Activated CD8-positive, alpha-beta memory T cell treated with anti-CD3 and anti-CD28 coated beads, Interleukin-2, amount 50 U/mL, for 48 hours (primary cell): ENCODE measurements around the gene CRYBG2.

Experiments
- DNase-seq: peaks from one replicate; pipeline ENCODE4 v3.0.0-alpha.2; 2020

Gene CRYBG2

DNA sequence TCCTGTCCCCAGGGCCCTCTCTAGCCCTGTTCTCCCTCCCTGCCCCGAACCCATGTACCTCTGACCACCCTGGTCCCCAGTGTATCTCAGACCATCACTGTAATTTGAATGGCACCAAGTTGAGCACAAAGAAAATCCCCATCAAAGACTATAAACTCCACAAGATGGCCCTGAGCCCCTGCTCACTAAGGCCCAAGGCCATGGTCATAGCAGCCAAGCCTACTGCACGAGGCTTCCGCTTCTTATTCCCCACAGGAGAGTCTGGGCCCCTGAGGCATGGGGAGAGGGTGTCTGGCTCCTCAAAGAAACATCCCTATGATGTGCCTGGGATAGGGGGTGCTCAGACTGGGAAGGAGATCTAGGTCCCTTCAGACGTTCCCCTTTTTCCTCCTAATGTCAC lies 14.1 kb upstream of the CRYBG2 start:
- DNase-seq = no peak

DNA sequence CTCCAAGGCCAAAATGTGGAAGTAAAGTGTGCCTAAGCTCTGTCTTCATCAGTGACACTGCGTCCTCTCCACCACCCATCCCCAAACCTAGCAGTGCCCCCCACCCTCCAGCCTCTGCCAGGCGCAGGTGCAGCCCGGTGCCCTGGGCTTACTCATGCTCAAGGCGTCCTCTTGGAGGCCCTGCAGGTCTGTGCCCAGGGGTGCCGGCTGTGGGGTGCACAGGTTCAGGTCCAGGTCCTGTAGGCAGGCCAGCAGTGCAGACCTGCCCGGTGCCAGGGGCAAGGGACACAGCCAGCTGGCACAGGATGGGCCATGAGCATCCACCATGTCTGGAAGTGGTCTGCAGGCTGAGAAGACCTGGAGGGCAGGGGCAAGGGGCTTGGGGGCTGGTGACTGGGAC lies 13.5 kb upstream of the CRYBG2 start:
- DNase-seq = no peak

DNA sequence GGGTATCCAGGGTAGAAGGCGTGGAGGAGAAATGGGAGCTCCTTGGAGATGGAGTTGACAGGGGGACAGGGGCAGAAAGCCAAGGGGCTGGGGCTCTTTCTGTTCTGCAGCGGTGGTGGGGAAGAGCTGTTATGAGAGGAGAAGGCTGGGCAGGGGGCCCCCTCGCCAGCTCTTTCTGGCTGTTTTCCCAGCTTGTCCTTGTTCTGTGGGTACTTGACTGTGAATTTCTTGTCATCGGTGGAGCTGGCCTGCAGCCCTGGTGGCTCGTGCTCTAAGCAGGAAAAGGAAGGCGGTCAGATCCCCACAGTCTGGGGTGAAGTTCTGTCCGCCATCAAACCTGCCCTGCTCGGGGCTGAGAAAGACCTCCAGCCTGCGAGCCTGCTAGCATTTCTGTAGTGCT lies 11.0 kb upstream of the CRYBG2 start:
- DNase-seq = no peak

DNA sequence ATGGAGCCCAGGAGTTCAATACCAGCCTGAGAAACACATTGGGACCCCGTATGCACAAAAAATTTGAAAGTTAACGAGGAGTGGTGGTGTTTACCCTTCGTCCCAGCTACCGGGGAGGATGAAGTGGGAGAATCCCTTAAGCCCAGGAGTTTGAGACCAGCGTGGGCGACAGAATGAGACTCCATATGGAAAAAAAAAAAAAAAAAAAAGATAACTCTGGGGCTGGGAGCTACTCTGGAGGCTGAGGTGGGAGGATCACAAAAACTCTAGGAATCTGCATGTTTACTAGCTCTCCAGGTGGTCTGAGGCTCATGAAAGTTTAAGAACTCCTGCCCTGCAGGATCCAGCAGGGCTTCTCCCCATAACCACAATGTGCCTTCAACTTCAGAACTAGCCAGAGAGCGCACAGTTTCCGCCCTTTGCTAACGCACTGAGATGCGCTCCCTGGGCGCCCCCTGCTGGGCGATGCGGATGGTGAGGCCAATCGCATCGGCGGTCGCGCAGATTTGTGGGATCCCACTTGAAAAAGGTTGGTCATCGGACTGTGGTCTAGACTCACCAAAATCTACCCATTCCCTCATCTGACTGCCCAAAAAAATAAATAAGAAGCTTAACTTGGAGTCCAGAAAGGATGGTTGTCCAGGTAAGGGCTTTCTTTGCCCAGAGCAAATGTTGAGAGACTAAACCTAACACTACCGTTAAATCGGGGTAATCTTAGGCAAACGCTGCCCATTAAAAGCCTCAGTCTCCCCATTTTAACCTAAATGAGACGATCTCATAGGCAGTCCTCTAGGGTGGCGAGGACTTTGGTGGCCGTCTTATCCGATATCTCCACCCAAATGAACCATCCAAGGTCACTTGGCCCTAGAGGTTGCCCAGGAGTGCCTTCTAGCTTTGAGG lies 9.9 kb upstream of the CRYBG2 start:
- peak; percentile 97 for DNase-seq

DNA sequence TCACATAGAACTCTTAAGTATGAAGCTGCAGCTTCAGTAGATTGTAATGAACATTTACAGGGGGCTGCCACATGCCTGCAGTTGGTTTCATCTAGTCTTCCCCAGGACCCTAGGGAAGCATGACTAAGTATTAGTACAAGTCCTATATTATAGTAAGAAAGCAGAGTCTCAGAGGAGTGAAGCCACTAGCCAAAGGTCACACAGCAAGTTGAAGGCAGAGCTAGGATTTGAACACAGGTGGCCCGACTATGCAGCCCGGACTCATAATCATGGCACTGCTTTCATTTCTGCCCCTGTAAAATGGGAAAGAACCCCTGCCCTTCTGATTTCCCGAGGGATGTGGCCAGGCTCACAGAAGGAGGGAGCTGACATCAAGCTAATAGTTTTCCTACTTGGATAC lies 8.4 kb upstream of the CRYBG2 start:
- DNase-seq = no peak

DNA sequence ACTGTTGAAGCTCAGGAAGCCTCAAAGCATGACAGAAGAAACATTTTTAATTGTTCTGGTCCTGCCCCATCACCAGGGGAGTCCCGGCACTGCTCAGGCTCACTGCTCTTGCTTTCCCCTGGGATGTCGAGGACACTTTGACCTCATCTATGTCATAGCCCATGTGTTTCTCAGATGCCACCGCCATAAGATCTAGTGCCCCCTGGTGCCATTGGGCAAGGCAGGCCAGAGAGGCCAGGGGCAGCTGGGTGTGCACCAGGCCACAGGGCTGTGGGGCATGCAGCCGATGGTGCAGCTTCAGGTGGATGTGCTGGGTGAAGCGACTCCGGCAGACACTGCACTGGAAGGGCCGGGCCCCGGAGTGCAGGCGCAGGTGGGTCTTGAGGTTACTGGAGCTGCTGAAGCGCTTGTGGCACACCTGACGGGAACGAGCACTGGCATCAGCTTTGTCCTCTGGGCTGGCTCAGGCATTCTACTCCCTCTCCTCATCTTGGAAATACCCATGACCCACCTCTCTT lies 7.7 kb upstream of the CRYBG2 start:
- DNase-seq = no peak

DNA sequence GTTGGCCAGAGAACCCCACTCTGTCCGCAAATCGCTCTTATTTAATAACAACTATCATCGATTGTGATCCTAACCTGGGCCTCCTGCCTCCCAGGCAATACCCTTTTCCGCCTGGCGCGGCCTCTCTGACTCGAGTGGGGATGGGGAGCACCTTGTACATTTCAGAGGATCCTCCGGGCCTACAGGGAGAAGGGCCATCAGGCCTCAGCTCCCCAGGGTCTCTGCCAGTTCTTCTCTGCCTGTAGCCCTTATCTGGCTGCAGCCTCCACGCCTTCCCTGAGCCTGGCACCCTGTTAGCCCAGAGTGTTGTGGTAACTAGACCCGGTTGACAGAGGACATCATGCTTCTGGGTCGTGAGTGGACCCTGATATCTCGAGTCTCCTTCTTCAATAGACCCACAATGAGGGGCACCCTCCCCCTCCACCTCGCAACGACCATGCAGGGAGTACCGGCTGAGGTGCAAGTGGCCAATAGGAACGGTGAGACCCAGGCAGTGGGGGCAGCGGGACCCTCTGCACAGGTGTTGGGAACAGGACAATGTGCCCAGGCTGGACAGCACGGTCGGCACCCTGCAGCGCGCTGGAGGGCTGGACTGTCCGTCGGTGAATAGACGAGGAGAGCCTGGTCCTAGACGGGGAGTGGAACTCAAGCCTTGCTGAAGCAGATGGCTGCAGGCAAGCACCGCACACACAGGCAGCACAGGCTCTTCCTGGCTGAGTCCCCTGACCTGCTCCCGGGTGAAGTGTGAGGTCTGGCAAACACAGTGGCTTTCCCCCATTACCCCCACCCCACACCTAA lies 7.1 kb upstream of the CRYBG2 start:
- DNase-seq = no peak

DNA sequence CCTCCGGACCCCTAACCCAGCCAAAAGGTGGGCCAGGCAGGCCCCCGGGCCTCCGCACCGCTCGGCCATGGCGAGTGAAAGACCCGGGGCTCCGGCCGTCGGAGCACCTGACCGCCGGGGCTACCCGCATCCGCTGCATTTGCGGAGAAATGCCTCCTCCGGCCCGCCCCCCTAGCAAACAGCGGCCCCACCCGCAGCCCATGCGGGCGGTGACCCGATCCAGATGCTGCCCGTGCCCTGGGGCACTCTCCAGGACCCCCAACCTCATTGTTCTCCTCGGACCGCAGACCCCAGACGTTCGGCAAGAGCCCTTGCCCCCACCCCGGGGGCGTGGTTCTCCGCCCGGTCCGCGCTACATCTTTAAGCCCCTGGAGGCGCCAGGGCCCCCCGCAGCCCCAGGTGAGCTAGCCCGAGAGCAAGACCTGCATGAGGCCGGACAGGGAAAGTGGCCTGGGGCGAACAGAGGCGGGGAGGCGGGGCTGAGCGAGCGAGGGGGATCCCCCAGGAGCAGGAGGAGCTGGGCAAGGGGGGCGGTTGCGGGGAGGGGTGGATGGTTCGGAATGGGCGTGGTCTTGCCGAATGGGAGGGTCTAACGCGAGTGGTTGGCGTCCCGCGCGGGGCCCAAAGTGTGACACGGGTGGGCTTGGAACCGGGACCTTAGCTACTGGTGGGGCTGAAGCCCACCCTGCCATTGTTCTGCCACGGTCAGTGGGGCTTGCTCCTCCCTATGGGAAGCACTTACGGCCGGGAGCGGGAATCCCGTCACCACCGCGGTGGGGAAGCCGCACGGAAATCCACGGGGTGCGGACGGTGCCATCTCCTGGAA lies 6.3 kb upstream of the CRYBG2 start:
- peak; percentile 80 for DNase-seq

DNA sequence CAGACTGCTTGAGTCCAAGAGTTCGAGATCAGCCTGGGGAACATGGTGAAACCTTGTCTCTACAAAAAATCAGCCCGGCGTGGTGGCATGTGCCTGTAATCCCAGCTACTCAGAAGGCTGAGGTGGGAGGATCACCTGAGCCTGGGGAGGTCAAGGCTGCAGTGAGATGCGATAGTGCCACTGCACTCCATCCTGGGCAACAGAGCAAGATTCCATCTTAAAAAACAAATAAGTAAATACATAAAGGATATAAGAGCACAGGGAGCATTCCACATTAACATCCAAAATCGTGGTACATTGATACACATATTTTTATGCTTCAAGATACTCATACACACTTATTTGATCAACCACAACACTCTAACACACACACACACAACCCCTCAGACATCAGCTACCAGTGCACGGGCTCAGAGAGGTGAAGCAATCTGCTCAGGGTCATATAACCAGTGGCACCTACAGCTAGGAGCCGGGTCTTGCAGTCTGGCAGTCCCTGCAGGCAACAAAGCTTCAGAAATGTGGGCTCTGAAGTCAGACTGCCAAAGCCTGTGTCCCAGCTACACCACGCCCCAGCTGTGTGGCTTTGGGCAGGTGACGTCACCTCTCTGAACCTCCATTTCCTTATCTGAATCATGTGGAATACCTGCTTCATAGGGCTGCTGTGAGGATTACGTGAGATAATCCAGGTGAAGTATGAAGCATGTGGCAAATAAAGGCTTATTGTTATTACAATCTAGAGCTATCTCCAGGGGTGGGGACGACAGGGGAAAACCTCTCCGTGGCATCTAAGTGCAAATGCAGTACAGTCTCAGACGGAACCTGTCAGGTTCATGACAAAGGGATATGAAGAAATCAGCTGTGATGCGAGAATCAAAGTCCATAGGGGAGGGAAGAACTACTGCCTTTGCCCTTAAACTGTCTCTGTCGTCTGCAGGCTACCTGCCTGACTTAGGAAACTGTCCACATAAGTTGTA lies 4.8 kb upstream of the CRYBG2 start:
- peak; percentile 80 for DNase-seq

DNA sequence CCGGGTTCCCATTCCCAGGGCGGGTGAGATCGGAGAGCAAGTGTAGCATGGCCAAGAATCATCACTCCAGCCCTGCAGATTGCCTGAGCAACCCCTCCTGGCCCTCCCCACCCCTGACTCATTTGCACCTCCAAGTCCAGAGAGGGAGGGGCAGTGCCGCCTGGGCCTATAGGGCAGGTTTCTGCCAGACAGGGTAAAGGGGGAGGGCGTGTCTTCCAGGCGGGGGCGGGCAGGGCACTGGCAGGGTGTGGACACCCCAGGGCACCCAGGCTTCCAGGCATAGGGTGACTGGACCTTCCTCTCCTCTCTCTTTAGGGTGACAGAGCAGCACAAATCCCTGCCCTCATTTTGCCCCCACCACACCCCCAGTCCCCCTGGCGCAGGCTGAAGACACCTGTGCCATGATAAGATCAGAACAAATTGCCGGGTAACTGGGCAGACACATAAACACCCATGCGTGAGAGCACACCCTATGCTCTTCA lies 3.2 kb upstream of the CRYBG2 start:
- no peak for DNase-seq

DNA sequence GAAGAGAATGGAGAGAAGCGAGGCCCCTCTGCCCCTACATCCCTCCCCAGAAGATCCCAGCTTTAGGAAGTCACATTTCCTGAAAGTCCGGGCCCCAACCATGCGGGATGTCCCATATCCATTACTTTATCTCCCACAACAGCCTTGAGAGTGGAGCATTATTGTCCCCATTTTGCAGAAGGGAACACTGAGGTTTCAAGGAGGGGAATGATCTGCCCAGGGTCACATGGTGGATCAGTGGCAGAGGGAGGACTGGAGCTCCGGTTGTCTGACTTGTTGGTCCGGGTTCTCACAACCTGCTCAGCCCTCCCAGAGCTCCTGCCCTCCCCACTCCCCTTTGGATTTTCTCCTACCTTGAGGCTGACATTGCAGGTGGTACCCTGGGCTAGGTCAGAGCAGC lies 2.2 kb upstream of the CRYBG2 start:
- DNase-seq = no peak

DNA sequence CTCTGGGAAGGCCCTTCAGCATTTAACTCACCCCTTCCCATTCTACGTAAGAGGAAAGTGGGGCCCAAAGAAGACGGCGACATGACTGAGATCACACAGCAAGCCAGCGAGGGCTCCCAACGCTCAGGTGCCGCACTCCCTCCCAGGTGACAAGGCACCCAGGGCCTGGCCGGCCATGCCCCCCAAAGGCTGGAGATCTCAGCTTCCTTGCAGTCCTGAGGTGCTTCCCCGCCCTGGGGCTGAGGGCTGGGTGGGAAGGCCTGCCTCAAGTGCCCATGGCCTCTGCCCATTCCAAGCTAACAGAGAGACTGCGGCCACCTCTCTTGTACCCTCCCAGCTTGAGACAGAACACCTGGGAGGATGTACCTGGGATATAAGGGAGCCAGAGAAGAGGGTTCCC lies 1.0 kb upstream of the CRYBG2 start:
- DNase-seq = no peak

DNA sequence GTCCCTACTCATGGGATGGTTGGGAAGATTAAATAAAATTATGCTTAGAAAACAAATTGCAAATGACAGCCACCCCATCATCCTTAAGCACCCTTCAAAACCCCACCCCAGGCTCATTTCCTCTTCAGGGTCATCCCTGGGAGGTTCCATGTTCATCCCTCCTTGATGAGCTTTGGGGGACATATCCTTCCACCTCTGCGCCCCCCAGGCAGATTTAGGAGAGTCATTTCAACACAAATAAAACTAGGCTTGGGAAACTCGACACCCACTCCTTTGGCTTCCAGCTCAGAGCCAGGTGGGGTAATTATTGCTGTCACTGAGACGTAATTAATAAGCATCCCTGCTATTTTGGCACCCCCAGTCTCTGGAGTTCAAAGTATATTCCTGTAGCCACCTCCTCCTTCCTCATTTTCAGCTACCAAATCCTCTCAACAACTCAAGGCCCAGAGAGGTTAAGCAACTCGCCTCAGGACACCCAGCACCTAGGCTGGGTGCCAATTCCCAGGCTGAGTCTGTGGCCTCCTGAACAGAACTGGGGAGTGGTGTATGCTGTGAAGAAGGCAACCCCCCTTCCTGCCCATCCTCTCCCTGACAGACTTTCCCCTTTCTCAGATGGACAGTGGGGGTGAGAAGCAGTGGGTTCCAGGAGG lies 595 bp downstream of the CRYBG2 start:
- DNase-seq = no peak

DNA sequence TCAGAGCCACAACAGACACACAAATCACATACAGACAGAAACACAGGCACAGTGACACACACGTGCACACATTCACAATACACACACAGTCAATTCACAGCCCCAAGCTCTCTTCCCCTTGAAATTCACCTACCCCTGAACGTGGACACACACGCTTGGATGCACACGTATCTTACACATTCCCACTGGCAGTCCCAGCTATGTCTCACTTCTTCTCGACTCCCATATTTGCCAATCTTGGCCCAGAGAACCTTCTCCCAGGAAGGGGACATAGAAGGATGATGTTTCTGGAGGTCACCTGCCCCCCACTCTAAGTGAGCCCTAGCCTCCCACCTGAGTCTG lies 1.6 kb downstream of the CRYBG2 start:
- DNase-seq = no peak

DNA sequence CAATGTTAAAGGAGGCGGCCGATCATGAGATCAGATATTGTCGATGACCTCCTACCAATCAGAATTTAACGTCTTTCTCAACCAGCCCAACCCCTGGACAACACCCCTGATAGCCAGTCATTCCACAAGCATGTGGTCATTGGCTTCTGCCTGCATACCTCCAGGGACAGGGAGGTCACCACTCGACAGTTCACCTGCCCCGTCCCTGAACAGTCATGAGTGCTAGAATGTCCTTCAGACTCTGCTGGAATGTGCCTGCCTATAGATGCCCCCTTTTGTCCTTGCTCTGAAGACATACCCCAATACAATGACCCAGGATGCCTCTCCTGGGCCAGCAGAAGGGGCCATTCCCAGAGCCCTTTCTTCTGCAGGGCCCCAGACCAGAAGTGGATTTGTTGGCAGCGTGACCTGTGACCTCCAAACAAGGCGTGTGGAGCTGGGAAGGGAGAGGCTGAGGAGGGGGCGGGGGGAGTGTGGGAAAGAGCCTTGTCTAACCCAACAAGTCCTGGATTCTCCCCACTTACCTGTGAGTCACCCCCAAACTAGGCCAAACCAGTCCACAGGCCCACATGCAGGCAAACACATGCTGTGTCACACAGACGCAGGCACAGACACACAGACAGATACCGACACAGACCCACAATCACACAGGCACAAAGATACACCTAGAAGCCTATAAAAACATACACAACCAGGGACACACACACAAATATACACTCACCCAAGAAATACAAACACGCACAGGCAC lies 2.2 kb downstream of the CRYBG2 start:
- DNase-seq = no peak

DNA sequence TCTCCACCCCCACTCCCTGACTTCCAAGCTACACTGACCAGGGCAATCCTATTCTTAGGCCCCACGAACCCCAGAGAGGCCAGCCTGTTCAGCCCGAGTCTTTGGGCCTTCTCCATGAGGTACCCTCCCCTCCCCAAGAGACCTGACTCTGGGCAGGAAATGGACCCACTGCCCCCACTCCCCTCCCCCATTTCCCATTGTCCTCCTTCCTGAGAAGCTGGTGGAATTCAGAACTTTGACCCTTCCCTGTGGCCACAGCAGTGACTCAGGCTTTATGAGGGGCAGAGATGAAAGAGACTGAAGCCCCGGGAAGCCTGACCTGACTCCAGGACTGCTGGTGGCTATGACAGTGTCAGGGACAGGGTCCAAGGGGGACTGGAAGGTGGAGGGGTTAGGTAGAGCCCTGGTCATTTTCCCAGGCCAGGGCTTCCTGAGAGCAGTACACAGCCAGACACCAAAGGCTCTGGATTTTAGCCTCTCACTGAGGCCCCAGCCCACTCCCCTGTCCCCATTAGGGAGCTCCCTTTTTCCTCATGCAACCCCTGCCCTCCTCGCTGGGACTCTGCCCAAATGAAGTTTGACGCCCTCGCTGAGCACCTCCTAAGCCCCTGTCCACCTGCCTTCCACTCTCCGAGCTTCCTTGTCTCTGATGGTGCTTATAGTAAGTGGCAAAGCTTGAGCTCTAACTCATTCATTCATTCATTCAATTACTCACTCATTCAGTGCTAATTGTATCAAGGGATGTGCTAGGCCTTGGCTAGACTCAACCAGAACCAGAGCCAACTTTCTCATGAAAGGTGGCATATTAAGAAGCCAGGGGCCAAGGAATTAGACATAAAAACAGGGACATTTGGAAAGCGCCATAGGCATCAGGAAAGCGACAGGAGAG lies 3.0 kb downstream of the CRYBG2 start:
- DNase-seq = no peak

DNA sequence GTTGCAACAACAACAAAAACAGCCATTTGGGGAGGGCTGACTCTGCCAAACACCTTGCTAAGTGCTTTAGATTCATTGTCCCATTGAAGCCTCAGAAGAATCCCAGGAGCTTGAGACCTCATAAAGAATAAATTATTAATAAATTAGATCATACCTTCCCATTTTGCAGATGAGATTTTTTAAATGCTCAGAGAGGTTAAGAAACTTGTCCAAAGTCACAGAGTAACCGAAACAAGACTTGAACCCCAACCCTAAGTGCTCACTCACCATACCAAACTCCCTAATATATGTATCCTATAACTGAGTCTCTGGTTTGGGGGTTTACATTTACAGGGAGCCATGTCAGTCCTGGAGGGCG lies 3.6 kb downstream of the CRYBG2 start:
- no peak for DNase-seq

DNA sequence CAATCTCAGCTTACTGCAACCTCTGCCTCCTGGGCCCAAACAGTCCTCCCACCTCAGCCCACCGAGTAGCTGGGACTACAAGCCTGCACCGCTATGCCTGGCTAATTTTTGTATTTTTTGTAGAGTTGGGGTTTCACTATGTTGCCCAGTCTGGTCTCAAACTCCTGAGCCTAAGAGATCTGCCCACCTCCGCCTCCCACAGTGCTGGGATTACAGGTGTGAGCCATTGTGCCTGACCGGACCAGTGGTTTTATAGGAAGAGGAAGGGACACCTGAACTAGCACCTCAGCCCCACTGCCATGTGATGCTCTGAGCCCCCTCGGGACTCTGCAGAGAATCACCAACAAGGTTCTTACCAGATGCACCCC lies 4.1 kb downstream of the CRYBG2 start:
- no peak for DNase-seq

DNA sequence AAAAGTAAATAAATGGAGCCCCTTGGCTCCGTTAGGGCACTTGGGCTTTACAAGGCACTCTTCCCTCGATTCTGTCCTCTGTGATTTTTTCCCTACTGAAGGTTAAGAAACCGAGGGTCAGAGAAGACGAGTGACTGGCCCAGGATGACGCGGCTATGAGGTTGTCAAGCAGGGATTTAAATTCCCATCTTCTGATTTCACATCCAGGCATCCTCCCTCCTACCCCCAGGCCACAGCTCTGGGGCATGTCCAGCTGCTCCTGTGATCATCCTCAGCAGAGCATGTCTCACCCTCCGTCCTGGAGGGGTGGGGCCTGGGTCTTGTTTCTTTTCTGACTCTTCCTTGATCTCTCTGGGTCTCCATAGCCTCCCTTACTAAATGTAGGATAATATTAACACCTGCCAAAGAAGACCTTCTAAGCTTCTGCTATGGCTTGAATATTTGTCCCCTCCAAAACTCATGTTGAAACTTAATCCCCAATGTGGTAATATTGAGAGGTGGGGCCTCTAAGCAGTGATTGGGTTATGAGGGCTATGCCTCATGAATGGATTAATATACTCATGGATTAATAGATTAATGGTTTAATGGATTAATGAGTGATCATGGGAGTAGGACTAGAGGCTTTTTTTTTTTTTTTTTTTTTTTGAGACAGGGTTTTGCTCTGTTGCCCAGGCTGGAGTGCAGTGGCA lies 4.6 kb downstream of the CRYBG2 start:
- no peak for DNase-seq
